ENCODE measurements around the gene ZBTB21. TPM values are rescaled to one million over a fixed set of nuclear protein-coding genes. Genes with fewer than 3 reads are reported as not detected.

ZBTB21 gene
- total RNA-seq, 1 experiment from 2014 or later: 17.9 TPM

GRCh38 chr21:42039911-42040351 lies 29.8 kb upstream of the ZBTB21 start:
- in situ Hi-C loops (cut with HindIII; ENCODE audit: low pct_unique_long_range_greater_than_20kb, low sequenced_read_pairs): no loop called here
- DNase-seq (ENCODE audit: low read depth, low spot score) (no peak), ATAC-seq (peak; percentile 6; the same call in 1 of the 2 replicates)
- POLR2A ChIA-PET: interaction anchor here (0.7 kb wide), 1 partner anchor 664 kb away, joined by 3 read pairs; no protein-coding TSS in a partner anchor
- intact Hi-C loops (cut with micrococcal nuclease; ENCODE audit: unreplicated experiment): loop anchor here (10.0 kb wide), 1 partner anchor 65 kb away; no protein-coding TSS in a partner anchor
- Histone ChIP-seq H3K27me3 (ENCODE audit: control insufficient read depth, insufficient read depth, low read length) (no peaks in the 10 kb centered on the region), H3K4me1 (ENCODE audit: control insufficient read depth, insufficient read depth, low read length) (no peaks in the 10 kb centered on the region), H3K4me3 (ENCODE audit: low read depth in 2 of 2, low read length in 2 of 2) (no peak overlapping the region), H3K9me3 (ENCODE audit: control insufficient read depth, insufficient read depth, low read depth, low read length) (no peaks in the 10 kb centered on the region), H3K27ac (ENCODE audit: low read length) (no peak overlapping the region), H3K36me3 (ENCODE audit: control insufficient read depth, insufficient read depth, low read length) (no peaks in the 10 kb centered on the region)
- TF ChIP-seq TCF7L2 (IDR thresholded peaks at IDR 0.05; ENCODE audit: low read depth, low read length): no peak
- TF ChIP-seq POLR2AphosphoS5 (IDR thresholded peaks at IDR 0.05; ENCODE audit: low read depth, low read length): no peak
- no peak for TF ChIP-seq CTCF (IDR thresholded peaks at IDR 0.05)
- no TSS peak for BruUV-seq (replicated peaks)
- CTCF ChIA-PET: no interaction called here

- Histone ChIP-seq H3K27me3 (ENCODE audit: control insufficient read depth, insufficient read depth, low read length) (no peaks in the 10 kb centered on the region), H3K27ac (ENCODE audit: low read length) (no peak overlapping the region), H3K4me3 (ENCODE audit: low read depth in 2 of 2, low read length in 2 of 2) (no peak overlapping the region), H3K9me3 (ENCODE audit: control insufficient read depth, insufficient read depth, low read depth, low read length) (no peaks in the 10 kb centered on the region), H3K4me1 (ENCODE audit: control insufficient read depth, insufficient read depth, low read length) (no peaks in the 10 kb centered on the region), H3K36me3 (ENCODE audit: control insufficient read depth, insufficient read depth, low read length) (no peaks in the 10 kb centered on the region)
- intact Hi-C loops (cut with micrococcal nuclease; ENCODE audit: unreplicated experiment) (loop anchor here (10.0 kb wide), 1 partner anchor 65 kb away; no protein-coding TSS in a partner anchor), in situ Hi-C loops (cut with HindIII; ENCODE audit: low pct_unique_long_range_greater_than_20kb, low sequenced_read_pairs) (no loop called here)
- CTCF ChIA-PET: no interaction called here
- ATAC-seq: 0 out of 2 replicates have a peak, but pooled peaks have one; percentile 6
- TF ChIP-seq SIN3A (IDR thresholded peaks at IDR 0.05; ENCODE audit: borderline replicate concordance, insufficient read depth, low read depth, low read length) (no peak), TCF7L2 (IDR thresholded peaks at IDR 0.05; ENCODE audit: low read depth, low read length) (no peak), REST (IDR thresholded peaks at IDR 0.05; ENCODE audit: insufficient read depth in 1 of 2, low read depth in 2 of 2, low read length in 1 of 2) (no peak), CTCF (IDR thresholded peaks at IDR 0.05) (no peak), POLR2AphosphoS5 (IDR thresholded peaks at IDR 0.05; ENCODE audit: low read depth, low read length) (no peak)
- POLR2A ChIA-PET: interaction anchor here (0.7 kb wide), 1 partner anchor 664 kb away, joined by 3 read pairs; no protein-coding TSS in a partner anchor
- BruUV-seq (replicated peaks): no TSS peak
- no peak for DNase-seq (ENCODE audit: low read depth, low spot score)
Observed at GRCh38 chr21:42039470-42039901, 29.3 kb upstream of the ZBTB21 start.
